Measurements from ENCODE around the gene CHRND. TPM values are rescaled to one million over a fixed set of nuclear protein-coding genes. Genes with fewer than 3 reads are reported as not detected.
A peak's percentile ranks its signal among the peaks of the same experiment; 100 is the strongest.

The CHRND gene
- total and polyA plus RNA-seq, 2 of the 13 experiments (the other 11 are each of a cell fraction or from before 2014, with no cell fraction given) = 0.18 TPM; not detected in 1

GRCh38 chr2:232496501-232497270 is 29.3 kb upstream of the CHRND start:
- FAIRE-seq (no peak), DNase-seq (ENCODE audit: low spot score) (no peak), ATAC-seq (no peak)
- no peaks in the 10 kb centered on the region for H3K79me2 ChIP-seq (ENCODE audit: insufficient read depth, low read length)
- no peak overlapping the region for H3K27ac ChIP-seq (ENCODE audit: extremely low read length, insufficient read depth, low read length)
- H4K20me1 ChIP-seq (ENCODE audit: insufficient read depth, low read length) = no peaks in the 10 kb centered on the region
- no peaks in the 10 kb centered on the region for H3K9me3 ChIP-seq (ENCODE audit: low read length)
- no peak for TF ChIP-seq MZF1 (CRISPR knock-in tag; IDR thresholded peaks at IDR 0.05; ENCODE audit: borderline replicate concordance)
- TF ChIP-seq ONECUT2 (CRISPR knock-in tag; IDR thresholded peaks at IDR 0.05) = no peak
- TF ChIP-seq REL (CRISPR knock-in tag; conservative IDR thresholded peaks at IDR 0.05) = no peak
- TF ChIP-seq ZNF484 (CRISPR knock-in tag; IDR thresholded peaks at IDR 0.05; ENCODE audit: borderline replicate concordance, low read depth) = no peak
- no peak for TF ChIP-seq IRF2 (CRISPR knock-in tag; IDR thresholded peaks at IDR 0.05)
- TF ChIP-seq, protein P1, sequence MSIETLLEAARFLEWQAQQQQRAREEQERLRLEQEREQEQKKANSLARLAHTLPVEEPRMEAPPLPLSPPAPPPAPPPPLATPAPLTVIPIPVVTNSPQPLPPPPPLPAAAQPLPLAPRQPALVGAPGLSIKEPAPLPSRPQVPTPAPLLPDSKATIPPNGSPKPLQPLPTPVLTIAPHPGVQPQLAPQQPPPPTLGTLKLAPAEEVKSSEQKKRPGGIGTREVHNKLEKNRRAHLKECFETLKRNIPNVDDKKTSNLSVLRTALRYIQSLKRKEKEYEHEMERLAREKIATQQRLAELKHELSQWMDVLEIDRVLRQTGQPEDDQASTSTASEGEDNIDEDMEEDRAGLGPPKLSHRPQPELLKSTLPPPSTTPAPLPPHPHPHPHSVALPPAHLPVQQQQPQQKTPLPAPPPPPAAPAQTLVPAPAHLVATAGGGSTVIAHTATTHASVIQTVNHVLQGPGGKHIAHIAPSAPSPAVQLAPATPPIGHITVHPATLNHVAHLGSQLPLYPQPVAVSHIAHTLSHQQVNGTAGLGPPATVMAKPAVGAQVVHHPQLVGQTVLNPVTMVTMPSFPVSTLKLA (IDR thresholded peaks at IDR 0.05) = peak; percentile 96
- no peaks in the 10 kb centered on the region for H3K4me1 ChIP-seq (ENCODE audit: insufficient read depth, low read length)
- H3K27me3 ChIP-seq (ENCODE audit: control insufficient read depth in 1 of 2, insufficient read depth in 2 of 2, low read length in 2 of 2) = peaks cover 21 to 88% of the 10 kb centered on the region in 2 experiments
- intact Hi-C loops (cut with micrococcal nuclease; ENCODE audit: unreplicated experiment) = no loop called here
- ChIA-PET CTCF (ENCODE audit: low intra/inter-chr PET ratio, low total read pairs) (no interaction called here), POLR2A (no interaction called here)
- no peak overlapping the region for H3K9ac ChIP-seq (ENCODE audit: insufficient read depth, low read depth, low read length)
- no TSS peak for BruUV-seq (replicated peaks)
- no peak overlapping the region for H3K4me2 ChIP-seq (ENCODE audit: low read depth, low read length)
- no peak overlapping the region for H2AFZ ChIP-seq (ENCODE audit: low read length)
- in situ Hi-C loops (cut with HindIII; ENCODE audit: extremely low pct_ligation_motif_present, low pct_unique_long_range_greater_than_20kb) = no loop called here
- WGBS (ENCODE audit: low lambda C conversion rate) = 27% methylated on average over 8 of the region's 20 CpGs
- no peaks in the 10 kb centered on the region for H3K36me3 ChIP-seq (replicated peaks in 1 of 2; ENCODE audit: control insufficient read depth in 1 of 2, insufficient read depth in 2 of 2, low read length in 2 of 2)
- H3K4me3 ChIP-seq (replicated peaks in 1 of 3; ENCODE audit: insufficient read depth in 1 of 3, low read depth in 2 of 3, low read length in 3 of 3) = no peak overlapping the region

DNA sequence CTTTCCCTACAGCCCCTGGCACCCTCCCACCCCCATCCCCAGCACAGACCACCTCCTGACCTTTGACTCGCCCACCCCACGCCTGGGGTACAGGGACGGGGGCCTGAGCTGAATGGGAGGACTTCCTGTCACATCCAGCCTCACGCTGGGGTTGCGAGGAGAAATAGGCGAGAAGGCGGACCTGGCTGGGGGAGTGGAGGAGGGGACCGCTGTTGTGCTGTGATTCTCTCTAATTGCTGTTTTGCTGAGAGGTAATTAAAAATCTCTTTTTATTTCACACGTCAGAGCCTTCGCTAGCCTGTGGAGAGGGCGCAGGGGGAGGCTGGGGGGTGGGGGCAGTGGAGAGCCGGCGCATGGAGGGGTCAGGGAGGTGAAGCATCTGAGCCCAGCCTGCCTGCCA is 28.6 kb upstream of the CHRND start:
- CTCF ChIA-PET (ENCODE audit: low intra/inter-chr PET ratio, low total read pairs) = no interaction called here
- Histone ChIP-seq H2AFZ (ENCODE audit: low read length) (no peak overlapping the region), H3K4me2 (ENCODE audit: low read depth, low read length) (no peak overlapping the region), H3K36me3 (replicated peaks in 1 of 2; ENCODE audit: control insufficient read depth in 1 of 2, insufficient read depth in 2 of 2, low read length in 2 of 2) (no peaks in the 10 kb centered on the region), H3K4me3 (replicated peaks in 1 of 3; ENCODE audit: insufficient read depth in 1 of 3, low read depth in 2 of 3, low read length in 3 of 3) (no peak overlapping the region), H4K20me1 (ENCODE audit: insufficient read depth, low read length) (no peaks in the 10 kb centered on the region), H3K9ac (ENCODE audit: insufficient read depth, low read depth, low read length) (no peak overlapping the region), H3K27me3 (ENCODE audit: control insufficient read depth in 1 of 2, insufficient read depth in 2 of 2, low read length in 2 of 2) (peaks cover 19 to 87% of the 10 kb centered on the region in 2 experiments), H3K79me2 (ENCODE audit: insufficient read depth, low read length) (no peaks in the 10 kb centered on the region), H3K4me1 (ENCODE audit: insufficient read depth, low read length) (no peaks in the 10 kb centered on the region), H3K27ac (ENCODE audit: extremely low read length, insufficient read depth, low read length) (no peak overlapping the region), H3K9me3 (ENCODE audit: low read length) (no peaks in the 10 kb centered on the region)
- DNase-seq (ENCODE audit: low spot score) (no peak), ATAC-seq (no peak), FAIRE-seq (no peak)
- in situ Hi-C loops (cut with HindIII; ENCODE audit: extremely low pct_ligation_motif_present, low pct_unique_long_range_greater_than_20kb) (no loop called here), intact Hi-C loops (cut with micrococcal nuclease; ENCODE audit: unreplicated experiment) (no loop called here)
- no TSS peak for BruUV-seq (replicated peaks)
- POLR2A ChIA-PET = no interaction called here
- WGBS (ENCODE audit: low lambda C conversion rate) = 26% methylated on average over 13 of the region's 13 CpGs
- TF ChIP-seq ZC3H13 (CRISPR knock-in tag; IDR thresholded peaks at IDR 0.05) (no peak), AHR (CRISPR knock-in tag; IDR thresholded peaks at IDR 0.05) (no peak), ZNF737 (CRISPR knock-in tag; IDR thresholded peaks at IDR 0.05; ENCODE audit: borderline replicate concordance) (no peak), NFE2L2 (IDR thresholded peaks at IDR 0.05; ENCODE audit: low read length) (no peak), ZNF792 (CRISPR knock-in tag; IDR thresholded peaks at IDR 0.05) (no peak), NCOR1 (IDR thresholded peaks at IDR 0.05; ENCODE audit: borderline replicate concordance, low read length) (no peak), ZNF691 (CRISPR knock-in tag; IDR thresholded peaks at IDR 0.05; ENCODE audit: borderline replicate concordance, low read depth) (no peak), GATA4 (IDR thresholded peaks at IDR 0.05; ENCODE audit: borderline replicate concordance, low read depth) (no peak)
- TF ChIP-seq, protein P2, sequence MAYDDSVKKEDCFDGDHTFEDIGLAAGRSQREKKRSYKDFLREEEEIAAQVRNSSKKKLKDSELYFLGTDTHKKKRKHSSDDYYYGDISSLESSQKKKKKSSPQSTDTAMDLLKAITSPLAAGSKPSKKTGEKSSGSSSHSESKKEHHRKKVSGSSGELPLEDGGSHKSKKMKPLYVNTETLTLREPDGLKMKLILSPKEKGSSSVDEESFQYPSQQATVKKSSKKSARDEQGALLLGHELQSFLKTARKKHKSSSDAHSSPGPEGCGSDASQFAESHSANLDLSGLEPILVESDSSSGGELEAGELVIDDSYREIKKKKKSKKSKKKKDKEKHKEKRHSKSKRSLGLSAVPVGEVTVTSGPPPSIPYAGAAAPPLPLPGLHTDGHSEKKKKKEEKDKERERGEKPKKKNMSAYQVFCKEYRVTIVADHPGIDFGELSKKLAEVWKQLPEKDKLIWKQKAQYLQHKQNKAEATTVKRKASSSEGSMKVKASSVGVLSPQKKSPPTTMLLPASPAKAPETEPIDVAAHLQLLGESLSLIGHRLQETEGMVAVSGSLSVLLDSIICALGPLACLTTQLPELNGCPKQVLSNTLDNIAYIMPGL (CRISPR knock-in tag; IDR thresholded peaks at IDR 0.05; ENCODE audit: borderline replicate concordance in 1 of 2, low read depth in 1 of 2) = no peak
